Aorta (tissue), 5 donors: ENCODE measurements around the gene SOX12. TPM values are rescaled to one million over a fixed set of nuclear protein-coding genes. Genes with fewer than 3 reads are reported as not detected.

Experiments
- ATAC-seq: fragments of 200-7000 bp; cut with Tn5 transposase; one replicate; pipeline ENCODE4 v1.9.1; 2022; ENCODE audit warnings: moderate library complexity; ENCODE audit not compliant: low FRiP score
- DNase-seq, 2 donors: peaks; one replicate each; pipeline ENCODE4 v3.0.0-alpha.2; 2020
- H3K27ac ChIP-seq, 2 donors: one replicate each; pipeline ENCODE4 v1.5.1; 2013; ENCODE audit warnings: low read length in 2 of 2, mild to moderate bottlenecking in 2 of 2, moderate library complexity in 2 of 2, control low read depth in 1 of 2, inconsistent platforms in 1 of 2, low read depth in 1 of 2
- H3K27me3 ChIP-seq, 2 donors: one replicate each; pipeline ENCODE4 v1.6.1; 2013; ENCODE audit warnings: control low read depth in 1 of 2, low read length in 1 of 2, mild to moderate bottlenecking in 1 of 2, moderate library complexity in 1 of 2; ENCODE audit not compliant: insufficient read depth in 2 of 2, control insufficient read depth in 1 of 2
- H3K36me3 ChIP-seq, 2 donors: one replicate each; pipeline ENCODE4 v1.6.1; 2013; ENCODE audit warnings: control low read depth in 1 of 2, low read length in 1 of 2, mild to moderate bottlenecking in 1 of 2; ENCODE audit not compliant: insufficient read depth in 2 of 2, control insufficient read depth in 1 of 2
- H3K4me1 ChIP-seq, 2 donors: one replicate each; pipeline ENCODE4 v1.6.1; 2013; ENCODE audit warnings: low read length in 2 of 2, control low read depth in 1 of 2, mild to moderate bottlenecking in 1 of 2, moderate library complexity in 1 of 2; ENCODE audit not compliant: insufficient read depth in 2 of 2, control insufficient read depth in 1 of 2
- H3K4me3 ChIP-seq, 2 donors: one replicate each; pipeline ENCODE4 v1.5.1; 2013; ENCODE audit warnings: low read length in 2 of 2, control low read depth in 1 of 2, mild to moderate bottlenecking in 1 of 2
- H3K9me3 ChIP-seq: one replicate; pipeline ENCODE4 v1.6.1; 2013; ENCODE audit warnings: mild to moderate bottlenecking, low read length; ENCODE audit not compliant: control insufficient read depth
- WGBS, 2 donors: extraction: QIAGEN DNeasy Blood & Tissue Kit; methylation state at CpG; one replicate each; pipeline ENCODE4 v1.1.7; 2013; 5-methylcytosine and 5-hydroxymethylcytosine counted together
- intact Hi-C, 2 donors: fragments of 100-400 bp; cut with DNase I; formaldehyde crosslinking; loops; one replicate each; pipeline versions ENCODE4 v1.14.2 to v1.15.0; 2022
- polyA plus RNA-seq, 2 donors: library from polyadenylated mRNA; stranded (reverse); fragments of 200-250 nt; gene quantifications; one replicate each; pipeline ENCODE4 v1.2.3, GENCODE V29; 2013
- total RNA-seq, 2 donors: library from RNA; stranded (reverse); fragmentation: NEBNext Ultra II Directional; extraction: Animal tissue kit (Norgen Biotek cat#: 25700); gene quantifications; one replicate each; pipeline ENCODE4 v1.2.1, GENCODE V29; 2021
- donor health status: healthy with polysubstance abuse.
- donor health status: Bipolar disorder and iron deficiency.
- donor health status: DM: no; HTN: no; CAD: no.
- donor health status: DM: no; HTN: no; CAD: no.
- donor health status: DM: yes; HTN: yes; CAD: no.

SOX12 gene
- total and polyA plus RNA-seq, 4 donors = 1.5 to 12.5 (median 5.1) TPM

GRCh38 chr20:298776-299391 is 26.5 kb upstream of the SOX12 start:
- Histone ChIP-seq H3K9me3 (no peaks in the 10 kb centered on the region), H3K36me3 (no peaks in the 10 kb centered on the region), H3K27ac (peak overlapping the region in 1 of 2 donors; percentile 22), H3K4me3 (peak overlapping the region; percentile 87 to 90), H3K27me3 (no peaks in the 10 kb centered on the region), H3K4me1 (peaks cover 0 to 4% of the 10 kb centered on the region in 2 donors)
- peak in 1 of 2 donors; percentile 14 for DNase-seq
- WGBS, 2 donors = 6 to 7% methylated on average over 14 to 15 of the region's 15 CpGs
- intact Hi-C loops = no loop called here
- ATAC-seq = no peak

- Histone ChIP-seq H3K9me3 (no peaks in the 10 kb centered on the region), H3K36me3 (no peaks in the 10 kb centered on the region), H3K4me1 (peaks cover 0 to 4% of the 10 kb centered on the region in 2 donors), H3K27me3 (no peaks in the 10 kb centered on the region), H3K27ac (no peak overlapping the region), H3K4me3 (no peak overlapping the region)
- intact Hi-C loops = no loop called here
- ATAC-seq (no peak), DNase-seq (peak in 1 of 2 donors; percentile 15)
- WGBS, 2 donors = 34 to 46% methylated on average over 10 of the region's 10 CpGs
These were observed 24.9 kb upstream of the SOX12 start for GRCh38 chr20:300345-300990.

- peak in 1 of 2 donors; percentile 12 for DNase-seq
- no peak for ATAC-seq
- Histone ChIP-seq H3K4me1 (peaks cover 0 to 4% of the 10 kb centered on the region in 2 donors), H3K4me3 (no peak overlapping the region), H3K27me3 (no peaks in the 10 kb centered on the region), H3K36me3 (no peaks in the 10 kb centered on the region), H3K27ac (no peak overlapping the region), H3K9me3 (no peaks in the 10 kb centered on the region)
- intact Hi-C loops = no loop called here
- WGBS, 2 donors = 72 to 74% methylated on average over 13 of the region's 13 CpGs
These were observed 23.2 kb upstream of the SOX12 start for GRCh38 chr20:301886-302848.

- ATAC-seq = no peak
- peak in 1 of 2 donors; percentile 47 for DNase-seq
- H3K27me3 ChIP-seq = no peaks in the 10 kb centered on the region
- no peaks in the 10 kb centered on the region for H3K9me3 ChIP-seq
- H3K36me3 ChIP-seq = no peaks in the 10 kb centered on the region
- 67 to 70% methylated on average over 11 of the region's 11 CpGs for WGBS, 2 donors
- no peaks in the 10 kb centered on the region for H3K4me1 ChIP-seq
- H3K27ac ChIP-seq = no peak overlapping the region
- intact Hi-C loops = no loop called here
- no peak overlapping the region for H3K4me3 ChIP-seq
These were observed 19.6 kb upstream of the SOX12 start for GRCh38 chr20:305745-306144.

GRCh38 chr20:308427-309038 is 16.8 kb upstream of the SOX12 start:
- no peaks in the 10 kb centered on the region for H3K27me3 ChIP-seq
- no peak overlapping the region for H3K27ac ChIP-seq
- H3K4me1 ChIP-seq = no peaks in the 10 kb centered on the region
- H3K36me3 ChIP-seq = no peaks in the 10 kb centered on the region
- WGBS, 2 donors = 70 to 71% methylated on average over 7 of the region's 7 CpGs
- H3K9me3 ChIP-seq = no peaks in the 10 kb centered on the region
- H3K4me3 ChIP-seq = no peak overlapping the region
- intact Hi-C loops = no loop called here
- ATAC-seq (no peak), DNase-seq (peak in 1 of 2 donors; percentile 43)

- WGBS, 2 donors = 1 to 4% methylated on average over 6 of the region's 6 CpGs
- Histone ChIP-seq H3K4me3 (no peak overlapping the region), H3K27me3 (no peaks in the 10 kb centered on the region), H3K4me1 (no peaks in the 10 kb centered on the region), H3K9me3 (no peaks in the 10 kb centered on the region), H3K27ac (peak overlapping the region in 1 of 2 donors; percentile 73), H3K36me3 (no peaks in the 10 kb centered on the region)
- DNase-seq = no peak
- peak; percentile 31 for ATAC-seq
- intact Hi-C loops = no loop called here
These were observed 16.0 kb upstream of the SOX12 start for GRCh38 chr20:309306-309840.

- intact Hi-C loops = no loop called here
These were observed 15.3 kb upstream of the SOX12 start for GRCh38 chr20:309841-310644.

More at GRCh38 chr20:309841-310644, 15.3 kb upstream of the SOX12 start:
- Histone ChIP-seq H3K27ac (peak overlapping the region in 1 of 2 donors; percentile 73), H3K9me3 (no peaks in the 10 kb centered on the region), H3K4me3 (peak overlapping the region; percentile 33 to 56), H3K27me3 (no peaks in the 10 kb centered on the region), H3K4me1 (no peaks in the 10 kb centered on the region), H3K36me3 (no peaks in the 10 kb centered on the region)
- peak; percentile 98 to 99 for DNase-seq
- WGBS, 2 donors = 0 to 2% methylated on average over 31 of the region's 31 CpGs
- ATAC-seq = peak; percentile 100
